GM12873 (cell line): ENCODE data around the gene EIF2AK3.

Experiments
- CTCF ChIP-seq: IDR thresholded peaks from 2 replicates; pipeline ENCODE4 v1.5.1; 2012; ENCODE audit warnings: low read depth, mild to moderate bottlenecking, moderate library complexity, low read length, control low read depth; ENCODE audit not compliant: insufficient read depth; ENCODE audit errors: missing control alignments

Gene EIF2AK3

DNA sequence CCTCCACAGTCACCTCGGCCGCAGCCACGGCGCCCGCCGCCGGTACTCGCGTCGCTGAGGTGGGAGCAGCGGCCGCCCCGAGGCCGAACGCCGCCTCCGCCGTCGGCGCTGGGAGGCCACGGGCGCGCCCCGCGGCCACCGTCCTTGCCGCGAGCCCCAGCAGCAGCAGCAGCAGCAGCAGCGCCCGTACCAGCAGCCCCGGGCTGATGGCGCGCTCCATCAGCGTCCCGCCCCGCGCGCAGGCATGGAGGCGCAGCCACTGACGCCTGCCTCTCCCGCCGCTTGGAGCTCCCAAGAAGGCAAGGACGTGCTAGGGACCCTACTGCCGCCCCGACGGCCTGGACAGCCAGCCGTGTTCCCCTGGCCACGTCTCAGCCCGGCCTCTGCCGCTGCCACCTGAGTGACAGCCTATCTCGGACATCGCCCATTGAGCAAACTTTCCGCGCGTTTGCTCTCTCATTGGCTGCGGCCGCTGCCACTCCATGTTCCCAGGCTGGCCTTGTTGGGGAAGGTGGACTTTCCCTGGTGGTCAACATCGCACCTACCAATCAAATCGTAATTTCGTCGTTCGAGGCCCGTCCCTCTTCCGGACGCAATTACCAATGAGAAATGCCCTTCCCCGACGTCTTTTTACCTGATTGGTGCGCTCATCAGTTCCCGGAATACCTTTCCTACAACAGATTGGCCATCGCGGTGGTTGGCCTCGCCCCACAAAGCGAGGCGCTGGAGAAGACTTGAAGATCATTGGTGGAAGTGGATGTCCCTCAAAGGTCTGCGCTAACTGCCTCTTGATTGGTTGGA, at the start of gene EIF2AK3:
Gene EIF2AK3 (minus strand): TSS at position 410 of the 801 bp plus-strand sequence. CDS start 190 bp downstream, at position 220.
- no peak for TF ChIP-seq CTCF

GRCh38 chr2:88673363-88673762, 46.1 kb upstream of the EIF2AK3 start:
- no peak for TF ChIP-seq CTCF

- peak; percentile 75 for TF ChIP-seq CTCF
Measured at GRCh38 chr2:88671786-88672427, 44.6 kb upstream of the EIF2AK3 start.

GRCh38 chr2:88669482-88670214, 42.4 kb upstream of the EIF2AK3 start:
- TF ChIP-seq CTCF: peak; percentile 75

GRCh38 chr2:88668862-88669261, 41.6 kb upstream of the EIF2AK3 start:
- TF ChIP-seq CTCF: no peak

GRCh38 chr2:88667219-88667618, 40.0 kb upstream of the EIF2AK3 start:
- no peak for TF ChIP-seq CTCF

- no peak for TF ChIP-seq CTCF
Measured at GRCh38 chr2:88666576-88666975, 39.3 kb upstream of the EIF2AK3 start.
